Cerebellar nuclear complex (tissue), 1 donor: Measurements from ENCODE around the gene ZNF300.
A peak's percentile ranks its signal among the peaks of the same experiment; 100 is the strongest.
"Not testable (repeated sequence)": the region's sequence is repeated elsewhere in the genome, so short reads cannot be mapped to it uniquely, and the experiment has no call there.

Experiments used
- DNase-seq, 2 experiments: peaks; one replicate each; lab custom pipeline; 2025; lab: John Stamatoyannopoulos, UW

ZNF300 gene

DNA sequence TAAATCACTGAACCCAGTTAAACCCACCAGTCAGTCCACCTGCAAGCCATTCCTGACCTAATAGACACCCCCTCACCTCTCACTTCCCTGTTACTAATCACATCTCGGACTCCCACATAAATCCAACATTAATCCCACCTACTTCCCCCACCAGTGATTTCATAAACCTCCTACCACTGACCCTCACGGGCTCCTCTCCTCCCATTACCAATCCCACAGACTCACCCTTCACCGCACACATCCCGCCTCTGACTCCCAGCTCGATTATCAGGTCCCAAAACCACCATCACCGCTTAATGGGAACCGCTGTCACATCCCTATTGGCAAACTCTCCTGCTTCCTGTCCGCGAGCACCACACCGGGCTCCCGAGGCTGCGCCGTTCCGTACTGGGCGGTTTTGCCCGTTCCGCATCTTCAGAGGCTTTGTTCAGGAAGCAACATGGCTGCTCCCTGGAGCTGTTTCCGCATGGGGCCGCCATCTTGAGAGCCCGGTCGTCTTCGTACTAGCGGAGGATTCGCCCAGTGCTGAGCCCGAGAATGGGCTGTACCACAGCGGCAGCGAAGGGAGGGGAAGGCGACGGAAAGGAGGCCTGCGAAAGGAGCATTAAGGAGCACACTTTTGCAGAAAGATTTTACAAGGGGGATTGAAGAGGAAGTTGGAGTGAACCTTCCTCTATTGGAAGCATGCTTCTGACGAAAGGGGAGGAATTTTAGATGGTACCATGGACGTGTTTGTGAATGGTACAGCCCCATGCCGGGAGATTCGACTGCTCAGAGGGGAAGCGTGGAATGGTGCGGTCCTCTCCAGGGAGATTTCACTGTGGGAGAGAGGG lies at the start of gene ZNF300:
ZNF300 (minus strand) TSS at position 502 of the 833 bp plus-strand sequence. CDS start 1,825 bp downstream, outside the sequence.
- DNase-seq = peak in 1 of 2 experiments; percentile 89

DNA sequence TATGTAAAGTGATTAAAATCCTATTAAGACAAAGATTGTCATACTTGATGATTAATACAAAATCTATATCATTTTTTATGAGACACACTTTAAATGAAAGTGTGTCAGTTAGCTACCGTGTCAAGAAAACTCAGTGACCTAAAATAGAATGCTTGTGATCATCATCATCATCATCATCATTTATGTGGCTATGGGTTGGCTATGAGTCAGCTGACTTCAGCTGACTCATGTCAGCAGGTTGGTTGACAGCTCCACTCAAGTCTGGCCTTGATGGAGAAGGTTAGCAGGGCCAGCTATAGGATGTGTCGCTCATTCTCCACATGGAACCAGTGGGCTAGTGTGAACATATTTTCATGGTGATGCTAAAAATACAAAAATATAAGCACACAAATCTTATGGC lies 43.8 kb upstream of the ZNF300 start:
- no peak for DNase-seq

DNA sequence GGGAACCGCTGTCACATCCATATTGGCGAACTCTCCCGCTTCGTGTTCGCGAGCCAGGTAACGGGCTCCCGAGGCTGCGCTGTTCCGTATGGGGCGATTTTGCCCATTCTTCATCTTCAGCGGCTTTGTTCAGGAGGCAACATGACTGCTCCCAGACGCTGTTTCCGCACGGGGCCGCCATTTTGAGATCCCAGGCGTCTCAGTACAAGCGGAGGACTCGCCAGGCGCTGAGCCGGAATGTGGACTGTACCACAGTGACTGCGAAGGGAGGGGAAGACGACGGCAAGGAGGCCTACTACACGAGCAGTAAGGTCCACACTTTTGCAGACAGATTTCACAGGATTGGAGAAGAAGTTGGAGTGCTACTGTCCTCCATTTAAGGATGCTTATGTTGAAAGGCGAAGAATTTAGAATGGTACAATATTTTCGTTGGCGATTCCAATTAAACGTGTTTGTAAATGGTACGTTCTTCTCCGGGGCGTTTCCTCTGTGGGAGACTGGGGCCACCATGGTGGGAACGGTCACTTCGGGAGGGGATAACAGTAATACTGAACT lies 41.6 kb upstream of the ZNF300 start:
- peak in 1 of 2 experiments; percentile 80 for DNase-seq

DNA sequence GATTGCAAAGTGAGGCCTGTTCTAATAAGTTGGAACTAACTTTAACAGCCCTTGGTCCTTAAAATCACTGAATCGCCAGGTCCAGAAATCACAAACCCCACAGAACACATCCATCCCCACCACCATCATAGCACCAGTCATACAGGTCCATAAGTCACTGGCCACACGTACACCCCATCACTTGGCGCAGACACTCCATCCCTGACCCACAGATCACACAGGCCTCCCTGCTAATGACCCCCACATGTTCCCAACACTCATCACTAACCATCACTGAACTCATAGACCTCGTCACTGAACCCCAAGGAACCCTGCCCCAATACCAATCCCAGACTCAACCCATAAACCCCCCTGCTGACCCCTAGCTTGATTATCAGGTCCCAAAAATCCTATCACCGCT lies 41.2 kb upstream of the ZNF300 start:
- no peak for DNase-seq

DNA sequence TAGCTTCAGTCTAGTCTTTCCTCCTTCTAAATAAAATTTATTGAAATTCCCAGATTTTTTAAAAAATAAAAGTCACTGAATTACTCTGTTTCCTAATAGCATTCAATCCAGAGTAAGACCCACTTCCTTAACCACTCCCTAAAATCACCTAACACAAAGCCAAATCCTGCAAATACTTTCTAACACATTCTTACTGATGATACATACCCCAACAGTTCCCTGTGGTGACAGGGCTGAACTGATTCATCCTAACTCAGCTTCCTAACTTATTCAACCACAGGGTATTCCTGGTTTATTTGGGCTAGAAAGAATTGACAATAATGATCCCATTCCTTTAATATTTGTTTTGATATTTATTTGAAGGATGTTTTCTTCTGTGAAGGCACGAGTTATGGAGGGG lies 40.7 kb upstream of the ZNF300 start:
- DNase-seq = no peak

DNA sequence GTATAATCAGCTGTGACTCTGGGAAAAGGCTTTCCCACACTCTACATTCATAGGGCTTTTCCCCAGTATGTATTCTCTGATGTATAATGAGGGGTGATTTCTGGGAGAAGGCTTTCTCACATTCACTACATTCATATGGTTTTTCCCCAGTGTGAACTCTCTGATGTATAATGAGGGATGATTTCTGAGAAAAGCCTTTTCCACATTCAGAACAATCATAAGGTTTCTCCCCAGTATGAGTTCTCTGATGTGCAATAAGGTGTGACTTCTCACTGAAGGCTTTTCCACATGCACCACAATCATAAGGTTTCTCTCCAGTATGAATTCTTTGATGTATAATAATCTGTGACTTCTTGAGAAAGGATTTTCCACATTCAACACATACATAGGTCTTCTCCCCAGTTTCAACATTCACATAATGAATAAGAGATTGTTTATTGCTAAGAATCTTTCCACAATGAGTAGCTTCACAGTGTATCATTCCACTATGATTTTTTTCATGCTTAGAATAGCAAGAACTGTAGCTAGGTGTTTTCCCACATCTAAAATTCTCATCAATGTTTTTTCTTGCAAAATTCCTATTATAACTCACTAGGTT lies 26.7 kb upstream of the ZNF300 start:
- no peak for DNase-seq

DNA sequence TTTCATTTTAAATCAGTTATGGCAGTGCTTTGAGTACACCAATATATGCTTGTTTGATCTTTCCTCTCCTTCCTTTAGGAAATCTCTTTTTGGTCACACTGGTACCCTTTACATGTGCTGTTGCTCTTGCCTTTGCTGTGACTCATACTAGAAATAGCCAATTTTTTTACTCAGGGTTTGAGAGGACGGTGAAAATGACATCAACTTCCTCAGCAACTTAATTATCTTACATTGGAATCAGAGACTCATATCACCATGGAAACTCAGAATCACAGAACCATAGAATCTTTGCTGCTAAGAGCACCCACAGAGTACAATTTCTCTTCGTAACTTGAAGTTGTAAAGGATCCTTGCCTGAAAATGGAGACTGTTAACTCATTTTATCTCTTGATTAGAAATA lies 13.8 kb upstream of the ZNF300 start:
- DNase-seq = no peak

DNA sequence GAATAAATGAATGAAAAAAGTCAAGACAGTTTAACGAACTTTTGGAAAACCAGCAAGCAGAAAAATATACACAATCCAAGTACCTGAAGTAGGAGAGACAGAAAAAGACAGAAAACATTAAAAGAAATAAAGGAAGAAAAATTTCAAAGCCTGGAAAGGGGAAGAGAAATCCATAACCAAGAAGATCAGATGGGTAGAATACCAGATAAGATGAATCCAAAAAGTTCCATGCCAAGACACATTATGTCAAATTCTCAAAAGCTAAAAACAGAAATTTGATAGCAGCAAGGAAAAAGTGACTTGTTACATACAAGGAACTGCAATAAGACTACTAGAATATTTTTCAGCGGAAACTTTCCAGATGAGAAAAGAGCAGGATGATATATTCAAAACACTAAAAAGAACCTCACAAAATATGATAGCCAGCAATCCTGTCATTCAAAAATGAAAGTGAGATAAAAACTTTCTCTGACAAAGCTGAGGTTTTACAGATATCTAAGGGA lies 7.6 kb upstream of the ZNF300 start:
- no peak for DNase-seq

DNA sequence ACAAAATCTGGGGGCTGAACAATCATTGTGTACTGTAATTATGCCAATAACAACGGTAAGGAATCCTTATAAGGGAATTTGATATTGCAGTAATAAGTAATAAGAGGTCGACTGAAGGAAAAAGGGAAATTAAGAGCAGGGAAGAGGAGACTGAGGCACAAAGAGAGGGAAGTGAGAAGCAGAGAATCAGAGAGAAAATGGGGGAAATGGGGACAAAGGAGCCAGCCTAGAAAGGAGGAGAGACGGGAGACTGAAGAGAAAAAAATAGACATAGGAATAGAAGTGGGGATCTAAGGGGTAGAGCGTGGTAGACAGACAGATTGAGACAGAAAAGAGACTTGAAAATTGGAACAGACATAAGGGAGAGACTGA lies 518 bp upstream of the ZNF300 start:
- no peak for DNase-seq

DNA sequence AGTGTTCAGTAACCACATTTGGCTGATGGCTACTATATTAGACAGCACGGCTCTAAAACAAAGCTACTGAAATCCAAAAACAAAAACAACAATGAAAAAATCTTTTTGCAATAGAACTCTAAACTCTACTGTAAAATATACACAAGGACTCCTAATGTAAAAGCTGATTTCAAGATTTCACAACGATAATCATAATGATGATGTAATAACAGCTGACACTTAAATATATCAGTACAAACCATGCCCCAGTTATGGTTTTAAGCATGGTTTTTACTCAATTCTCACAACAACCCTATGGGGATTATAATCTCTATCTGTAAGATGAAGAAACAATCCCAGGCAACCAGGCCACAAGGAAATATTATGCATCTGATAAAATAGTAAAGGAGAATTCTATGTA lies 3.3 kb downstream of the ZNF300 start:
- DNase-seq = no peak

DNA sequence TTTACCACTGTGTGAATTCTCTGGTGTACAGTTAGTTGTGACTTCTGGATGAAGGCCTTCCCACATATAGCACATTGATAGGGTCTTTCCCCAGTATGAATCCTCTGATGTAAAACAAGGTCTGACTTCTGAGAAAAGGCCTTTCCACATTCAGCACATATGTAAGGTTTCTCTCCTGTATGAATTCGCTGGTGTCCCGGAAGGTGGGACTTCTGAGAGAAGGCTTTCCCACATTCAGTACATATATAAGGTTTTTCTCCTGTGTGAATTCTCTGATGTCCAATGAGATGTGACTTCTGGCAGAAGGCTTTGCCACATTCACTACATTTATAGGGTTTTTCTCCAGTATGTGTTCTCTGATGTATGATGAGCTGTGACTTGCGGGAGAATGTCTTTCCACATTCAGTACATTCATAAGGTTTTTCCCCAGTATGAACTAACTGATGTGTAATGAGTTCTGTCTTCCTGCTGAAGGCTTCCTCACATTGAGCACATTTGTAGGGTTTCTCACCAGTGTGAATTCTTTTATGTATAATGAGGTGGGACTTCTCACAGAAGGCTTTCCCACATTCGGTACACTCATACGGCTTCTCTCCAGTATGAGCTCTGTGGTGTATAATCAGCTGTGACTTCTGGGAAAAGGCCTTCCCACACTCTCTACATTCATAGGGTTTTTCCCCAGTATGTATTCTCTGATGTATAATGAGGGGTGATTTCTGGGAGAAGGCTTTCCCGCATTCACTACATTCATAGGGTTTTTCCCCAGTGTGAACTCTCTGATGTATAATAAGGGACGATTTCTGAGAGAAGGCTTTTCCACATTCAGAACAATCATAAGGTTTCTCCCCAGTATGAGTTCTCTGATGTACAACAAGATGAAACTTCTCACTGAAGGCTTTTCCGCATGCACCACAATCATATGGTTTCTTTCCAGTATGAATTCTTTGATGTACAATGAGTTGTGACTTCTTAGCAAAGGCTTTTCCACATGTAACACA lies 9.1 kb downstream of the ZNF300 start:
- no peak for DNase-seq

DNA sequence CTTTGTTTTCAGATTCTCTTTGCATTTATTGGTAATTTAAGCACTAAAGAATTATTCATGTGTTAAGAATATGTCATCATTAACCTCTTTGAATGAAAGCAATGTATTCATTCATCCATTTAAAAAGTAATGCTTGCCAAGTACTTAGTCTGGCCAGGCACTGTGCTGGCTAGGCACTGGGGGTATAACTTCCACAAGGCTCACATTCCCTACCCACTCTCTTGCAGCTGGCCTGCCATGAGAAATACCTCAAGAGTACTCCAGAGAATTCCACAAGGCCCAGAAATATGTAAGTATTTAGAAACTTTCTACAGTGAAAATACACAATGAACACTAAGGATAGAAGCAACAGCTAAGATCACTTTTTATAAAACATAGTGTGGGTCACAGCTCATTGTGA lies 25.4 kb downstream of the ZNF300 start:
- DNase-seq = no peak

DNA sequence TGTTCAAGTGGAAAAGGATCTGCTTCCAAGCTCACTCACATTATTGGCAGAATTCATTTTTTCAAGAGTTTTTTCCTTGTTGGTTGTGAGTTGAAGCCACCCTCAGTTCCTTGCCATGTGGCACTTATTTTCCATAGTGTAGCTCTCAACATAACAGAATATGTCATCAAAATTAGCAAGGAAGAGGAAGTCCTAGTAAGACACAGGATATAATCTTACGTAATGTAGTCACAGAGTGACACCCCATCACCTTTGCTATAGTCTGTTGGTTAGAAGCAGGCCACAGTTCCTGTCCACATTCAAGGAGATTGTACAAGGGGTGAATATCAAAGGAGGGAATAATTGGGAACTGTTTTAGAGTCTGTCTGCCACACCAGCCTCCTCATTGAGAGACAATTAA lies 42.7 kb downstream of the ZNF300 start:
- no peak for DNase-seq

DNA sequence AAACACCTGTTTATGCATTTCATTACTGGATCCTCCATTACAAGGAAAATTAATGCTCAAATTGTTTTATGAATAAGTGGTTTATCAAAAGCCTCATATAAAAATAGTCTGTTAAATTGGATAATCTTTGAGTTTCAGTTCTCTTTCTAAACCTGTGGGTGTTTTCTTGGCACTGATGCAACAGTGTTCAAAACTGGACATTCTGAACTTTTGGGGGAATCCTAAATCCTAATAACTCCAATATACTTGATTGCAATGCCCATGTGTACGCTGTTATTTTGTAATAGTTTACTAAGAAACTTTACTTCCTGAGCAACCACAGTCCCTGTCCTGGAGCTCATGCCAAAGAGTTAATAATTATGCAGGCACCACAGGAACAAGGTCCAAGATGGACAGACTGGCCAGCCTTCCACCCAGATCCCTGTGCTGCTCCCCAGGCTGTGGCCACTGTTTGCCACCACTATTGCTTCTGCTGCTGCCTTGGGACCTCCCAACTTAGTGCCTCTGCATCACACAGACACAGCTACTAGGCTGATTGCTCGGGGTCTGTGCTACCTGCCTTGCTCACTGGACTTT lies 44.4 kb downstream of the ZNF300 start:
- DNase-seq = no peak

DNA sequence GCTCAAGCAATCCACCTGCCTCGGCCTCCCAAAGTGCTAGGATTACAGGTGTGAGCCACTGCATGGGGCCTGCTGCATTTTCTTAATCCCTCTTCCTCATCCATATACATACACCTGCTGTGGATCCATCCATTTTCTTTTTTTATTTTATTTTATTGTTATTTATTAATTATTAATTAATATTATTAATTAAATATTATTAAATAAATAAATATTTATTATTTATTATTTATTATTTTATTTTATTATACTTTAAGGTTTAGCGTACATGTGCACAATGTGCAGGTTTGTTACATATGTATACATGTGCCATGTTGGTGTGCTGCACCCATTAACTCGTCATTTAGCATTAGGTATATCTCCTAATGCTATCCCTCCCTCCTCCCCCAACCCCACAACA lies 48.1 kb downstream of the ZNF300 start:
- not testable (repeated sequence) for DNase-seq

DNA sequence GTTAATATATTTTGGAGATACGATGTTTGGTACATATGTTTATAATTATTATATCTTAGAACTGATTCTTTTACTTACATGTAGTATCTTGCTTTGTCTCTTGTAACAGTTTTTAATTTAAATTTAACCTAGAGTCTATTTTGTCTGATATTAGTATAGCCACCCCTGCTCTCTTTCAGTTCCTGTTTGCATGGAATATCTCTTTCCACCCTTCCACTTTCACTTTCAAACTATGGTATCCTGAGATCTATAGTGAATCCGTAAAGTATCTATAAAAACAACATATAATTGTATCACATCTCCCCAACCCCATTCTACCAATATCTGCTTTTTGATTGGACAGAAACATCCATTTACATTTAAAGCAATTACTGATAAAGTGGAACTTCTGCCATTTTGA lies 51.2 kb downstream of the ZNF300 start:
- DNase-seq = no peak

DNA sequence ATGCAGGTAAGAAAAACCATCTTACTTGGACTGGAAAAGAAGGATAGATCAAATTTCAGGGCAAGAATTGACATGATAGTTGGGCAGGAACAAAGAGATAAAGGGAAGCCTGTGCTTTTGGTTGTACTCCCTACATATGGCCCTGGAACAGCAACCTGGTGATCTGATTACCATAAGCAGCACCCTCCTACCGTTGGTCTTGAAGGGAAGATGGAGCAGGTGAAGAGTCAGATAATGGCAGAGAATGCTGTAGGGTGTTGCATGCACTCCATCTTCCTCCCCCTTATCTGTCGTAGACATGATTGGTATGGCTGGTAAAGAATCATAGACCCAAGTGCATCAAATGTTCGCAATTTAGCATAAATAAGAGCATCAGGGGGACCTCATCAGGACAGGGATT lies 53.7 kb downstream of the ZNF300 start:
- no peak for DNase-seq

DNA sequence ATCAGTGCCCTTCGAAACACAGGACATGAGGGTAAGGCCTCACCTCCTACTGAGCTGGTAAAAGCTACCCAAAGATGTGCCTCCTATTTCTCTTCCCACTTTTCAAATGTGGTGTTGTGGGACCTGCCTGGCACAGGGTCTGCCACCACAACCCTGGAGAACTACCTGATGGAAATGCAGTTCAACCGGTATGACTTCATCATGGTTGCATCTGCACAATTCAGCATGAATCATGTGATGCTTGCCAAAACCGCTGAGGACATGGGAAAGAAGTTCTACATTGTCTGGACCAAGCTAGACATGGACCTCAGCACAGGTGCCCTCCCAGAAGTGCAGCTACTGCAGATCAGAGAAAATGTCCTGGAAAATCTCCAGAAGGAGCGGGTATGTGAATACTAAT lies 56.5 kb downstream of the ZNF300 start:
- no peak for DNase-seq

DNA sequence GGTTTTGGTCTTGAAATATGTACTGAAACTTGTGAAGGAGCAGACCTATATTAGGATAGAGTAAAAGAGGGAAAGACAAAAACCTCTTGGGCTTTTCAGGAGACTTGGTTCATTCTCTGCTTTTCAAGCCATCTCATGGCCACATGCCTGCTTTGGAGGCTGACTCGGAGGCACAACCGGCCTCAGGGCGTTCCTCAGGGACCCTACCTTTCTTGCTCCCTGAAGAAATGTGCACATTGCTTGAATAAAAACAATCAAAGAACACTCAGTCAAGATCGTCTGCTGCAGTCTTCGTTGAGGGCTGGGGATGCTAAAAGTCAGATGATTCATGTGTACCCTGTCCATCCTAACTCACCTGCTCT lies 57.5 kb downstream of the ZNF300 start:
- no peak for DNase-seq

DNA sequence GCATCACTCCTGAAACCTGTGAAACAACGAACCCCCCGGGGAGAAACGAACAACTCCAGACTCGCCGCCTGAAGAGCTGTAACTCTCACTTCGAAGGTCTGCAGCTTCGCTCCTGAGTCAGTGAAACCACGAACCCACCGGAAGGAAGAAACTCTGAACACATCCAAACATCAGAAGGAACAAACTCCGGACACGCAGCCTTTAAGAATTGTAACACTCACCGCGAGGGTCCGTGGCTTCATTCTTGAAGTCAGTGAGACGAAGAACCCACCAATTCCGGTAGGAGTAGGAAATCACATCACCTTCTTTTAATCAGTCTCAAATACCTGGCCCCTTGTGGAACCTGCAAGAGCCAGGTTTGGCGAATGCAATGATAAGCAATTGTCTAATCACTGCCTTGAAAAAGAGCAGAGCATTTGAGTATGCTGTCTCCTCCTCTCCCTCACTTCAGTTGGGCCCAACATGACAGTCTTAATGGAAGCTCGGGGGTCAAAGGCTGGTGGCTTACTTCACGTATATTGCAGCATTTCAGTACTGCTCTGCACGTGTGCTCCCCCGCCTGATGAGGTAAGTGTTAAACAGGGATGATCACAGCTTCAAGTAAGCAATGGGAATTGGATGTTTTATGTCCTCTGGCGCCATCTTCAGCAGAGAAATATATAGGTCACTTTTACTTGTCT lies 58.0 kb downstream of the ZNF300 start:
- DNase-seq = peak in 1 of 2 experiments; percentile 2

DNA sequence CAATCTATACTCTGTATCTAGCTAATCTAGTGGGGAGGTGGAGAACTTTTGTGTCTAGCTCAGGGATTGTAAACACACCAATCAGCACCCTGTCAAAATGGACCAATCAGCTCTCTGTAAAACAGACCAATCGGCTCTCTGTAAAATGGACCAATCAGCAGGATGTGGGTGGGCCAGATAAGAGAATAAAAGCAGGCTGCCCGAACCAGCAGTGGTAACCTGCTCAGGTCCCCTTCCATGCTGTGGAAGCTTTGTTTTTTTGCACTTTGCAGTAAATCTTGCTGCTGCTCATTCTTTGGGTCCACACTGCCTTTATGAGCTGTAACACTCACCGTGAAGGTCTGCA lies 58.5 kb downstream of the ZNF300 start, which contains the start of gene IRGM:
IRGM (plus strand) TSS at position 214 of the 346 bp plus-strand sequence. CDS start 1,603 bp downstream, outside the sequence.
- not testable (repeated sequence) for DNase-seq
